ENCODE measurements around the gene KCNIP3. TPM values are rescaled to one million over a fixed set of nuclear protein-coding genes. Genes with fewer than 3 reads are reported as not detected.
"Not testable (repeated sequence)": the region's sequence is repeated elsewhere in the genome, so short reads cannot be mapped to it uniquely, and the experiment has no call there.

KCNIP3 gene
- total RNA-seq, 1 experiment from 2014 or later = not detected

- Histone ChIP-seq H3K4me1 (no peaks in the 10 kb centered on the region), H3K36me3 (ENCODE audit: control insufficient read depth, insufficient read depth, low read length) (no peaks in the 10 kb centered on the region), H3K27me3 (replicated peaks; ENCODE audit: control insufficient read depth, insufficient read depth, low read length) (no peaks in the 10 kb centered on the region), H3K9me3 (no peaks in the 10 kb centered on the region), H3K4me3 (ENCODE audit: low read depth, low read length) (no peak overlapping the region)
- H3K4me1 Mint-ChIP-seq (ENCODE audit: low read depth, unreplicated experiment) = no peaks in the 10 kb centered on the region
- peak in 1 of 2 experiments; percentile 23 for DNase-seq
- POLR2A ChIA-PET = no interaction called here
- no peak overlapping the region for H3K27ac Mint-ChIP-seq (ENCODE audit: unreplicated experiment)
- no peaks in the 10 kb centered on the region for H3K9me3 Mint-ChIP-seq (ENCODE audit: unreplicated experiment)
- BruUV-seq (replicated peaks) = no TSS peak
- no peaks in the 10 kb centered on the region for H3K27me3 Mint-ChIP-seq (ENCODE audit: insufficient read depth, unreplicated experiment)
- TF ChIP-seq CTCF (IDR thresholded peaks at IDR 0.05; ENCODE audit: insufficient read depth in 1 of 2, low read depth in 1 of 2, low read length in 1 of 2, severe bottlenecking in 1 of 2, unreplicated experiment in 1 of 2) = no peak
- H3K36me3 Mint-ChIP-seq (ENCODE audit: insufficient read depth, unreplicated experiment) = peaks cover 6% of the 10 kb centered on the region
- CTCF ChIA-PET = no interaction called here
- intact Hi-C loops (cut with micrococcal nuclease; ENCODE audit: unreplicated experiment) = no loop called here
- H3K4me3 Mint-ChIP-seq (ENCODE audit: unreplicated experiment) = no peak overlapping the region
Measured at GRCh38 chr2:95268211-95269035, 28.7 kb upstream of the KCNIP3 start.

- H3K4me1 ChIP-seq = peaks cover 6% of the 10 kb centered on the region
- Mint-ChIP-seq H3K27ac (ENCODE audit: unreplicated experiment) (no peak overlapping the region), H3K4me1 (ENCODE audit: low read depth, unreplicated experiment) (peaks cover under 1% of the 10 kb centered on the region), H3K36me3 (ENCODE audit: insufficient read depth, unreplicated experiment) (peaks cover 6% of the 10 kb centered on the region), H3K4me3 (ENCODE audit: unreplicated experiment) (no peak overlapping the region), H3K27me3 (ENCODE audit: insufficient read depth, unreplicated experiment) (no peaks in the 10 kb centered on the region), H3K9me3 (ENCODE audit: unreplicated experiment) (no peaks in the 10 kb centered on the region)
- TF ChIP-seq CTCF (IDR thresholded peaks at IDR 0.05; ENCODE audit: insufficient read depth in 1 of 2, low read depth in 1 of 2, low read length in 1 of 2, severe bottlenecking in 1 of 2, unreplicated experiment in 1 of 2) = no peak
- no peaks in the 10 kb centered on the region for H3K27me3 ChIP-seq (replicated peaks; ENCODE audit: control insufficient read depth, insufficient read depth, low read length)
- ChIA-PET POLR2A (no interaction called here), CTCF (no interaction called here)
- no peaks in the 10 kb centered on the region for H3K9me3 ChIP-seq
- H3K4me3 ChIP-seq (ENCODE audit: low read depth, low read length) = no peak overlapping the region
- no TSS peak for BruUV-seq (replicated peaks)
- intact Hi-C loops (cut with micrococcal nuclease; ENCODE audit: unreplicated experiment) = no loop called here
- H3K36me3 ChIP-seq (ENCODE audit: control insufficient read depth, insufficient read depth, low read length) = no peaks in the 10 kb centered on the region
- peak in 1 of 2 experiments; percentile 15 for DNase-seq
Measured at GRCh38 chr2:95269036-95269680, 28.0 kb upstream of the KCNIP3 start.

GRCh38 chr2:95269745-95270144 is 27.4 kb upstream of the KCNIP3 start:
- DNase-seq = peak in 1 of 2 experiments; percentile 6
- H3K27ac Mint-ChIP-seq (ENCODE audit: unreplicated experiment); H3K27me3 ChIP-seq (replicated peaks; ENCODE audit: control insufficient read depth, insufficient read depth, low read length); intact Hi-C loops (cut with micrococcal nuclease; ENCODE audit: unreplicated experiment); POLR2A ChIA-PET; H3K4me1 Mint-ChIP-seq (ENCODE audit: low read depth, unreplicated experiment); H3K9me3 ChIP-seq; H3K9me3 Mint-ChIP-seq (ENCODE audit: unreplicated experiment); H3K4me3 Mint-ChIP-seq (ENCODE audit: unreplicated experiment); H3K4me3 ChIP-seq (ENCODE audit: low read depth, low read length); H3K27me3 Mint-ChIP-seq (ENCODE audit: insufficient read depth, unreplicated experiment); H3K36me3 ChIP-seq (ENCODE audit: control insufficient read depth, insufficient read depth, low read length); H3K36me3 Mint-ChIP-seq (ENCODE audit: insufficient read depth, unreplicated experiment); BruUV-seq (replicated peaks); CTCF ChIA-PET: not testable (repeated sequence)
- peaks cover 11% of the 10 kb centered on the region for H3K4me1 ChIP-seq

Measured in Caco-2 (cell line).